Glutamatergic neuron (in vitro differentiated cells): Measurements from ENCODE around the gene ZNF75A. TPM values are rescaled to one million over a fixed set of nuclear protein-coding genes. Genes with fewer than 3 reads are reported as not detected.
A peak's percentile ranks its signal among the peaks of the same experiment; 100 is the strongest.
"Not testable (repeated sequence)": the region's sequence is repeated elsewhere in the genome, so short reads cannot be mapped to it uniquely, and the experiment has no call there.

Experiments used
- DNase-seq: peaks from one replicate; pipeline ENCODE4 v3.0.0; 2022
- H3K27ac Mint-ChIP-seq: one replicate; pipeline ENCODE4 v1.8.0; 2020; ENCODE audit warnings: mild to moderate bottlenecking, mixed read lengths, inconsistent platforms; ENCODE audit not compliant: unreplicated experiment
- H3K27me3 Mint-ChIP-seq: one replicate; pipeline ENCODE4 v1.8.0; 2020; ENCODE audit warnings: mild to moderate bottlenecking, moderate library complexity, mixed read lengths, inconsistent platforms; ENCODE audit not compliant: unreplicated experiment
- H3K36me3 Mint-ChIP-seq: one replicate; pipeline ENCODE4 v1.8.0; 2020; ENCODE audit warnings: mild to moderate bottlenecking, mixed read lengths, inconsistent platforms; ENCODE audit not compliant: unreplicated experiment
- H3K4me1 Mint-ChIP-seq: one replicate; pipeline ENCODE4 v1.8.0; 2020; ENCODE audit warnings: mild to moderate bottlenecking, low read depth, mixed read lengths, inconsistent platforms; ENCODE audit not compliant: unreplicated experiment
- H3K4me3 Mint-ChIP-seq: one replicate; pipeline ENCODE4 v1.8.0; 2020; ENCODE audit warnings: mild to moderate bottlenecking, mixed read lengths, inconsistent platforms; ENCODE audit not compliant: unreplicated experiment
- H3K9me3 Mint-ChIP-seq: one replicate; pipeline ENCODE4 v1.8.0; 2020; ENCODE audit warnings: mild to moderate bottlenecking, moderate library complexity, mixed read lengths, inconsistent platforms; ENCODE audit not compliant: unreplicated experiment
- CTCF ChIP-seq: fragments of 200-600 bp; sonication (generic); IDR thresholded peaks from one replicate; pipeline ENCODE4 v1.5.0; 2021; ENCODE audit not compliant: partially characterized antibody, unreplicated experiment
- total RNA-seq: library from RNA; stranded (reverse); fragmentation: NEBNext Ultra II Directional; extraction: Animal tissue kit (Norgen Biotek cat#: 25700); gene quantifications from one replicate; pipeline ENCODE4 v1.2.1, GENCODE V29; 2021; ENCODE audit not compliant: unreplicated experiment

Gene ZNF75A
- total RNA-seq, 1 donor from 2014 or later: 62.4 TPM

- Mint-ChIP-seq H3K27me3 (peaks cover 8% of the 10 kb centered on the region), H3K27ac (no peak overlapping the region), H3K4me3 (peak overlapping the region; percentile 64), H3K4me1 (peaks cover 4% of the 10 kb centered on the region), H3K9me3 (peaks cover 9% of the 10 kb centered on the region), H3K36me3 (peaks cover 3% of the 10 kb centered on the region)
- no peak for TF ChIP-seq CTCF
- no peak for DNase-seq
Measured at GRCh38 chr16:3262517-3262916, 42.8 kb upstream of the ZNF75A start.

- peaks cover 9% of the 10 kb centered on the region for H3K9me3 Mint-ChIP-seq
- H3K4me3 Mint-ChIP-seq: peak overlapping the region; percentile 91
- H3K36me3 Mint-ChIP-seq: peaks cover 3% of the 10 kb centered on the region
- peaks cover 5% of the 10 kb centered on the region for H3K27me3 Mint-ChIP-seq
- no peak for TF ChIP-seq CTCF
- DNase-seq: peak; percentile 97
- peak overlapping the region; percentile 73 for H3K27ac Mint-ChIP-seq
- H3K4me1 Mint-ChIP-seq: peaks cover 4% of the 10 kb centered on the region
Measured at GRCh38 chr16:3264137-3265036, 40.9 kb upstream of the ZNF75A start.

GRCh38 chr16:3266873-3267537, 38.3 kb upstream of the ZNF75A start:
- no peak for DNase-seq
- Mint-ChIP-seq H3K4me1 (peaks cover 4% of the 10 kb centered on the region), H3K4me3 (no peak overlapping the region), H3K27ac (no peak overlapping the region), H3K36me3 (peaks cover 3% of the 10 kb centered on the region), H3K9me3 (peaks cover 9% of the 10 kb centered on the region), H3K27me3 (peaks cover 5% of the 10 kb centered on the region)
- peak; percentile 26 for TF ChIP-seq CTCF

- H3K36me3 Mint-ChIP-seq: peaks cover 3% of the 10 kb centered on the region
- peaks cover 3% of the 10 kb centered on the region for H3K27me3 Mint-ChIP-seq
- no peak overlapping the region for H3K4me3 Mint-ChIP-seq
- no peak for DNase-seq
- H3K4me1 Mint-ChIP-seq: peaks cover 4% of the 10 kb centered on the region
- no peak for TF ChIP-seq CTCF
- peaks cover 10% of the 10 kb centered on the region for H3K9me3 Mint-ChIP-seq
- H3K27ac Mint-ChIP-seq: no peak overlapping the region
Measured at GRCh38 chr16:3268294-3268693, 37.0 kb upstream of the ZNF75A start.

- H3K27ac Mint-ChIP-seq, H3K4me3 Mint-ChIP-seq, H3K9me3 Mint-ChIP-seq: not testable (repeated sequence)
Measured at GRCh38 chr16:3270718-3271117, 34.6 kb upstream of the ZNF75A start.

GRCh38 chr16:3271281-3271680, 34.0 kb upstream of the ZNF75A start:
- not testable (repeated sequence) for DNase-seq, H3K36me3 Mint-ChIP-seq, H3K9me3 Mint-ChIP-seq, H3K27ac Mint-ChIP-seq, H3K4me3 Mint-ChIP-seq, H3K27me3 Mint-ChIP-seq, H3K4me1 Mint-ChIP-seq

More at GRCh38 chr16:3270718-3271117, 34.6 kb upstream of the ZNF75A start:
- not testable (repeated sequence) for H3K36me3 Mint-ChIP-seq, H3K27me3 Mint-ChIP-seq, H3K4me1 Mint-ChIP-seq, DNase-seq
